AG09309 (cell line): ENCODE measurements around the gene STYK1.
"Not testable (repeated sequence)": the region's sequence is repeated elsewhere in the genome, so short reads cannot be mapped to it uniquely, and the experiment has no call there.

Experiments used
- DNase-seq: peaks from one replicate; pipeline ENCODE4 v3.0.0-alpha.2; 2010; ENCODE audit warnings: low read depth
- H3K4me3 ChIP-seq: 2 replicates; pipeline ENCODE4 v1.5.1; 2011; ENCODE audit warnings: mild to moderate bottlenecking, low read depth, low read length, moderate library complexity; ENCODE audit not compliant: control insufficient read depth
- TF ChIP-seq, protein P1 (sequence below): IDR thresholded peaks from 2 replicates; pipeline ENCODE4 v1.5.1; 2011; ENCODE audit warnings: mild to moderate bottlenecking, low read depth, low read length, inconsistent platforms; ENCODE audit not compliant: insufficient read depth, control insufficient read depth; ENCODE audit errors: missing control alignments

The STYK1 gene

DNA sequence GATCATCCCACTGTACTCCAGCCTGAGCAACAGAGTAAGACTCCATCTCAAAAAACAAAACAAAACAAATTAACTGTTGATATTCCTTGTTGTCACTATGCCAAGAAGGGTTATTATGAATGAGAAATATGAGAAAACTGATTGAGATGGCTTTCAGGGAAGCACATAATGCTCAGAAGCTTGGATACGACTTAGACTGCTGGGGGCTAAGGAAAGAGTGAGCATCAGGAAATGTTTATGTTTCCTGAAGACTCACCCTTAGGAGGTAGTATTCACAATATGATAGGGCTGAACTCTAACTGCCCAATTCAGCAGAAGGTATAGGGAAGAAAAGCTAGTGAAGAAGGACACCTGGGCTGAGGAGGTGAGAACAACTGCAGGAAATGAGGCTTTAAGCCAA, 6.3 kb downstream of the STYK1 start:
- no peak for DNase-seq
- TF ChIP-seq, protein P1, sequence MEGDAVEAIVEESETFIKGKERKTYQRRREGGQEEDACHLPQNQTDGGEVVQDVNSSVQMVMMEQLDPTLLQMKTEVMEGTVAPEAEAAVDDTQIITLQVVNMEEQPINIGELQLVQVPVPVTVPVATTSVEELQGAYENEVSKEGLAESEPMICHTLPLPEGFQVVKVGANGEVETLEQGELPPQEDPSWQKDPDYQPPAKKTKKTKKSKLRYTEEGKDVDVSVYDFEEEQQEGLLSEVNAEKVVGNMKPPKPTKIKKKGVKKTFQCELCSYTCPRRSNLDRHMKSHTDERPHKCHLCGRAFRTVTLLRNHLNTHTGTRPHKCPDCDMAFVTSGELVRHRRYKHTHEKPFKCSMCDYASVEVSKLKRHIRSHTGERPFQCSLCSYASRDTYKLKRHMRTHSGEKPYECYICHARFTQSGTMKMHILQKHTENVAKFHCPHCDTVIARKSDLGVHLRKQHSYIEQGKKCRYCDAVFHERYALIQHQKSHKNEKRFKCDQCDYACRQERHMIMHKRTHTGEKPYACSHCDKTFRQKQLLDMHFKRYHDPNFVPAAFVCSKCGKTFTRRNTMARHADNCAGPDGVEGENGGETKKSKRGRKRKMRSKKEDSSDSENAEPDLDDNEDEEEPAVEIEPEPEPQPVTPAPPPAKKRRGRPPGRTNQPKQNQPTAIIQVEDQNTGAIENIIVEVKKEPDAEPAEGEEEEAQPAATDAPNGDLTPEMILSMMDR: no peak
- no peak overlapping the region for H3K4me3 ChIP-seq

DNA sequence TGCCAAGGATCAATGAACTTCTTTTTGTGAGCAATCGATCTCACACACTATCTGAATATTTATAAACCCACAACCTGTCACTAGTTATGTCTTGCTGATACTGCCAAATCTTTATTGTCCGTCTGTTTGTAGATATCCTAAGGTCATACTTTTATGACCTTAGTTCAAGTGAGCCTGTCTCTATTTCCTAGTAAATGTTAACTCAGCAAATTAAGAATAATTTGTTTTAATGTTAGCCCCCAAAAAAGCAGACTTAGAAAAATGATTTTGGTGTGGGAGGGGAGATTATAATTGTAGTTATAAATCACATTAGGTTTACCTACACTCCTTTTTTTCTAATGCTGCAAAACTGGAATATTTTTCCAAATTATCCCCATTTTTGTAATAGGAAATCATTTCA, 9.4 kb downstream of the STYK1 start:
- no peak overlapping the region for H3K4me3 ChIP-seq
- no peak for DNase-seq
- TF ChIP-seq, protein P1: no peak

DNA sequence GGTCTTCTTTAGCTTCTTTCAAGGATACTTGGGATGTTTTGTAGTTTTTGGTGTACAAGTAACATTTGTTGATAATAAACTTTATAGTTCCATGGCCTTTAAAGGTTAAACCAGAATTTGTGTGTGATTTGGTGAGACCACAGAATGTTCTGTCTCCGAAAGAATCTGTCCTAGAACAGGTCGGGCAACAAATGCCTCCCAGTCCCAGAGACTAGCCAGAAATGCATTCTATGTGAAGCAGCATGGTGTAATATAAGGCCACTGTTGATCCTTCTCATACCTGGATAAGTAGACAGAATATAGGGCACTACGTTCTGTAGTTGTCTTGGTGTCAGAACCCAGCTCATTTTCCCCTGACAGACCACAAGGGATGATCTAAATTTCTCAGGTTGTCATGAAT, 10.0 kb downstream of the STYK1 start:
- no peak for DNase-seq
- TF ChIP-seq, protein P1: no peak
- no peak overlapping the region for H3K4me3 ChIP-seq

DNA sequence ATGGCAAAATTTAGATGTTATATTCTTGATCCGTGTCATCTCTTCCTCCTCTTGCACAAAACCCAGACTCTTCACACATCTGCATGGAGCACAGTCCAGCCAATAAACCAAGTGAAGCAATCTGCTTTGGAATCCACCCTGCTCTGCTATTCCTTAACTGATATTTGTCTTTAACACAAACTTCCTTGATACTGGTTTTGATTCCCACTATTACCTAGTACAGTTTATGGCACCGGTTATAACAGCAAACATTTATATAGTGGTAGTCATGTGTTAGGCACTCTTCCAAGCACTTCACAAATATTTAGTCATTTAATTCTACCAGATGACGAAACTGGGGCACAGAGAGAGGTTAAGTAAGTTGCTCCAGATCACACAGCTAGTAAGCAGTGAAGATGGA, 12.5 kb downstream of the STYK1 start:
- TF ChIP-seq, protein P1: no peak
- peak; percentile 25 for DNase-seq

DNA sequence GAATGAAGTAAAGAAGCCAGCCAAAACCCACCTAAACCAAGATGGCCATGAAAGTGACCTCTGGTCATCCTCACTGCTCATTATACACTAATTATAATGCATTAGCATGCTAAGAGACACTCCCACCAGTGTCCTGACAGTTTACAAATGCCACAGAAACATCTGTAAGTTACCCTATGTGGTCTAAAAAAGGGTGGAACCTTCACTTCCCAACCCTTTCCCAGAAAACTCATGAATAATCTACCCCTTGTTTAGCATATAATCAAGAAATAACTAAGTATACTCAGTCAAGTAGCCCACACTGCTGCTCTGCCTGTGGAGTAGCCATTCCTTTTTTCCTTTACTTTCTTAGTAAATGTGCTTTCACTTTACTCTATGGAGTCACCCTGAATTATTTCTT, 19.8 kb downstream of the STYK1 start:
- H3K4me3 ChIP-seq: no peak overlapping the region
- TF ChIP-seq, protein P1: no peak
- no peak for DNase-seq

More for the DNA sequence above, 12.5 kb downstream of the STYK1 start:
- no peak overlapping the region for H3K4me3 ChIP-seq

DNA sequence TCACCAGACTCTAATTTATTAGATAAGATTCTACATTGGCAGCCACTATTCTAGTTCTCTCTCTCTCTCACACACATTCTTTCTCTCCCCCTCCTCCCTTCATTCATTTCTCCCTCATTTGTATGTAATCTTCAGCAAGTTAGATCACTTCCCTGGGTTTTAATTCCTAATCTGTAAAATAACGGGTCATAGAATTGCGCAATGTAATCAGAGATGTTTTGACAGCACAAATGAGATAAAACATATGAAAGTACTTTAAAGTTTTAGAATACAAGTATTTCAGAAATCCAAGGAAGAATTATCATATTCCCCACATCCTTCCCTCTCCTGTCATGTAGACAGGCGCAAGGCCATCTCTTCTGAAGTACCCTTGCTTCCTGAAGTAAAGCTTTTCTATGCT, 21.7 kb downstream of the STYK1 start:
- TF ChIP-seq, protein P1: no peak
- DNase-seq: no peak
- no peak overlapping the region for H3K4me3 ChIP-seq

DNA sequence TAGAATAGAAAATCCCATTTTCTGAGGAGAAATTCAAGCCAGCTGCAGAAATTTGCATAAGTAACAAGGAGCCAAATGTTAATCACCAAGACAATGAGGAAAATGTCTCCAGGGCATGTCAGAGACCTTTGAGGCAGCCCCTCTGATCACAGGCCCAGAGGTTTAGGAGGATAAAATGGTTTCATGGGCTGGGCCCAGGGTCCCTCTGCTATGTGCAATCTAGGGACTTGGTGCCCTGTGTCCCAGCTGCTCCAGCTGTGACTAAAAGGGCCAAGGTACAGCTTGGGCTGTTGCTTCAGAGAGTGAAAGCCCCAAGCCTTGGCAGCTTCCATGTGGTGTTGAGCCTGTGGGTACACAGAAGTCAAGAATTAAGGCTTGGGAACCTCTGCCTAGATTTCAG, 27.3 kb downstream of the STYK1 start:
- not testable (repeated sequence) for H3K4me3 ChIP-seq

More for the DNA sequence above, 27.3 kb downstream of the STYK1 start:
- DNase-seq: not testable (repeated sequence)
